GM13977 (cell line): ENCODE measurements around the gene SETDB2.

Source experiments
- DNase-seq: peaks from one replicate; pipeline ENCODE4 v3.0.0; 2012; ENCODE audit warnings: low spot score
- CTCF ChIP-seq: IDR thresholded peaks from 2 replicates; pipeline ENCODE4 v1.5.1; 2012; ENCODE audit warnings: mild to moderate bottlenecking, control low read depth; ENCODE audit not compliant: insufficient read depth; ENCODE audit errors: extremely low read depth, missing control alignments
- in situ Hi-C: fragments of 300-500 bp; cut with MboI; formaldehyde crosslinking; loops from one replicate; pipeline ENCODE4 v1.12.0; 2022; ENCODE audit warnings: low sequenced_read_pairs, low pct_unique_long_range_greater_than_20kb, mixed read lengths, inconsistent platforms; ENCODE audit not compliant: unreplicated experiment

The SETDB2 gene

DNA sequence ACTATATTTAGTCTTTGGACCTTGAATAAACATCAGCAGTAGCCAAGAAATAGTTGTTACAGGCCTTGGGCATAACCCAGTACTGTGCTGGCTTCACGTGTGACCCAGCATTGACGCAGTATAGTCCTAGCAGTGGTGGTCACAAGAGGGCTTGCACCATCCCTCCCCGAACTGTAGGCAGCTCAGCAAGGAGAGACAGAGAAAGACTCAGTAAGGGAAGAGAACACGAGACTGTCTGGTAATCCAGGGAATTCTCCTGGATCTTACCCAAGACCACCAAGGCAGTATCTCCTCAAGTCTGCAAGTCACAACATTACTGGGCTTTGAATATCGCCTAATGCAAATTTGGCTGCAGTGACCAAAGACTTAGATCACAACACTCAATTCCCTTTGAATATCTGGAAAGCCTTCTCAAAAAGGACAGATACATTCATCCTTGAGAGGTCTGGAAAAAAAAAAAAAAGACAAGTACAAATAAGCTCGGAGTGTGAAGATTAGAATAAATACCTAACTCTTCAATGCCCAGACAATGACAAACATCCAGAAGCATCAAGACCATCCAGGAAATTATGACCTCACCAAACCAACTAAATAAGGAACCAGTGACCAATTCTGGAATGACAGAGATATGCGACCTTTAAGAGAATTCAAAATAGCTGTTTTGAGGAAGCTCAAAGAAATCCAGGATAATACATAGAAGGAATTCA, 39.9 kb upstream of the SETDB2 start:
- TF ChIP-seq CTCF = no peak
- no peak for DNase-seq
- in situ Hi-C loops = no loop called here

DNA sequence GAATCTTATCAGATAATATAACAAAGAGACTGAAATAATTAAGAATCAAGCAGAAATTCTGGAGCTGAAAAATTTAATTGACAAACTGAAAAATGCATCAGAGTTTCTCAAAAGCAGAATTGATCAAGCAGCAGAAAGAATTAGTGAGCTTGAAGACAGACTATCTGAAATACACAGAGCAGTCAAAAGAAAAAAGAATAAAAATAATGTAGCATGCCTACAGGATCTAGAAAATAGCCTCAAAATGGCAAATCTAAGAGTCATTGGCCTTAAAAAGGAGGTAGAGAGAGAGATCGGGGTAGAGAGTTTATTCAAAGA, 39.4 kb upstream of the SETDB2 start:
- in situ Hi-C loops = no loop called here
- no peak for TF ChIP-seq CTCF
- DNase-seq = no peak

- DNase-seq = no peak
- no peak for TF ChIP-seq CTCF
- in situ Hi-C loops = no loop called here
These were observed 37.0 kb upstream of the SETDB2 start for GRCh38 chr13:49407068-49407467.

DNA sequence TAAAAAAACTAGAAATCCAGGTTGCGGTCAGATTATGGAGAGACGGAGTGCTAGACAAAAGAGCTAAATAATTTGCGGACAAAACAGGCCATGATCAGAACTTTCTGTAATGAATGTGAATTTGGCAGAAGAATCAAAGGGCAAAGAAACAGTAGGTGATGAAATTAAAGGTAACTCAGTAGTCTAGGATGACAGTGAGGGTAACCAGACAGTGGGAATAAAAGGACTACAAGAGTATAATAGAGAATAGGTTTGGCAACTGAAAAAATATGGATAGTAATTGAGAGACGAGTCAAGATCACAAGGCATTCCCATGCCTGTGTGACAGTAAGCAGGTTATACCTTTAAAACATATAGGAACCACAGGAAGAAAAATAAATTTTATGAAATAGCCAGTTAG, 36.1 kb upstream of the SETDB2 start:
- in situ Hi-C loops = no loop called here
- TF ChIP-seq CTCF = no peak
- no peak for DNase-seq

DNA sequence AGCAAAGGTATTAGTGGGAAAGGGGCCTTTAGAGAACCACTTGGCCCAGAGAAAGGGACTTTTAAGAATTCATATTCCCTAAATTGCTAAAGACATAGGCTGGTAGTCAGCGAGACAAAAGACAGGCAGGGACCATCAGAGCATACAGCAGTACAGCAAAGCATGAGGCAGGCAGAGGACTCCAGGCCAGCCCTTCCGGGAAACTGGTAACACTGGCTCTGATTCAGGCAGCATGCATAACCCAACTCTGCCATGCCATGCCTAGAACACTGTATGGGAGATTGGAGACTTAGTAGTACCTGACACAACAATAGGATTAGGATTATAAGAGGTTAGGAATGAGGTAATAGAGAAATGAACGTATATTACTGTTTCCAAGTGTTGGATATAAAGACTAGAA, 35.1 kb upstream of the SETDB2 start:
- DNase-seq = no peak
- in situ Hi-C loops = no loop called here
- no peak for TF ChIP-seq CTCF

GRCh38 chr13:49410006-49410405, 34.1 kb upstream of the SETDB2 start:
- no peak for TF ChIP-seq CTCF
- no peak for DNase-seq
- in situ Hi-C loops = no loop called here

GRCh38 chr13:49410477-49410876, 33.6 kb upstream of the SETDB2 start:
- DNase-seq = no peak
- no peak for TF ChIP-seq CTCF
- in situ Hi-C loops = no loop called here
